GM19324 (cell line): ENCODE results near the gene LPAR2.
"Not testable (repeated sequence)": the region's sequence is repeated elsewhere in the genome, so short reads cannot be mapped to it uniquely, and the experiment has no call there.

Experiments
- ATAC-seq: cut with Tn5 transposase; IDR thresholded peaks from one replicate; pipeline ENCODE4 v1.9.1; 2021; ENCODE audit warnings: mild to moderate bottlenecking, moderate library complexity; ENCODE audit not compliant: unreplicated experiment, low FRiP score

Gene LPAR2

GRCh38 chr19:19633711-19634515, 5.9 kb upstream of the LPAR2 start:
- ATAC-seq = no peak

GRCh38 chr19:19632661-19633060, 4.6 kb upstream of the LPAR2 start:
- no peak for ATAC-seq

GRCh38 chr19:19631346-19631745, 3.3 kb upstream of the LPAR2 start:
- no peak for ATAC-seq

- ATAC-seq = no peak
These were observed 2.4 kb upstream of the LPAR2 start for GRCh38 chr19:19630426-19630825.

GRCh38 chr19:19630062-19630414, 2.0 kb upstream of the LPAR2 start:
- ATAC-seq = no peak

GRCh38 chr19:19628501-19629134, 598 bp upstream of the LPAR2 start:
- peak; percentile 10 for ATAC-seq

GRCh38 chr19:19626516-19627472, 1.2 kb downstream of the LPAR2 start:
- ATAC-seq = no peak

GRCh38 chr19:19624032-19624570, 3.9 kb downstream of the LPAR2 start:
- no peak for ATAC-seq

- no peak for ATAC-seq
These were observed 4.6 kb downstream of the LPAR2 start for GRCh38 chr19:19623383-19623782.

GRCh38 chr19:19619849-19620210, 8.2 kb downstream of the LPAR2 start:
- ATAC-seq = no peak

- no peak for ATAC-seq
These were observed 8.7 kb downstream of the LPAR2 start for GRCh38 chr19:19619181-19619848.

GRCh38 chr19:19618219-19619051, 9.6 kb downstream of the LPAR2 start, which contains the start of gene PBX4:
PBX4 (minus strand) TSS chr19:19618687; CDS start chr19:19618629, 58 bp downstream.
- peak; percentile 94 for ATAC-seq

GRCh38 chr19:19615086-19615485, 12.9 kb downstream of the LPAR2 start:
- no peak for ATAC-seq

- ATAC-seq = no peak
These were observed 14.5 kb downstream of the LPAR2 start for GRCh38 chr19:19613506-19613905.

- no peak for ATAC-seq
These were observed 17.4 kb downstream of the LPAR2 start for GRCh38 chr19:19610376-19611202.

- not testable (repeated sequence) for ATAC-seq
These were observed 21.3 kb downstream of the LPAR2 start for GRCh38 chr19:19606686-19607085.

GRCh38 chr19:19606021-19606420, 22.0 kb downstream of the LPAR2 start:
- ATAC-seq = no peak

GRCh38 chr19:19602713-19603324, 25.2 kb downstream of the LPAR2 start:
- ATAC-seq = no peak
